Measurements from ENCODE around the gene CERS6. TPM values are rescaled to one million over a fixed set of nuclear protein-coding genes. Genes with fewer than 3 reads are reported as not detected.

The CERS6 gene
- total RNA-seq, 1 donor: 23.9 TPM

GRCh38 chr2:168454737-168455644 is 1.1 kb upstream of the CERS6 start:
- H3K79me2 ChIP-seq (ENCODE audit: insufficient read depth, low read length): peaks cover 25% of the 10 kb centered on the region
- no peak for TF ChIP-seq CTCF (IDR thresholded peaks at IDR 0.05; ENCODE audit: extremely low read depth, low read depth, low read length)
- peaks cover 12% of the 10 kb centered on the region for H3K4me1 ChIP-seq (ENCODE audit: insufficient read depth, low read length)
- DNase-seq (ENCODE audit: insufficient read length, low spot score, missing footprints): no peak
- H3K27me3 ChIP-seq (ENCODE audit: insufficient read depth, low read length): no peaks in the 10 kb centered on the region
- H3K4me2 ChIP-seq (ENCODE audit: insufficient read depth, low read length): peak overlapping the region; percentile 91
- no peaks in the 10 kb centered on the region for H3K9me3 ChIP-seq (ENCODE audit: low read depth, low read length)
- peak overlapping the region; percentile 96 for H2AFZ ChIP-seq (ENCODE audit: low read length)
- H3K36me3 ChIP-seq (ENCODE audit: insufficient read depth, low read length): no peaks in the 10 kb centered on the region
- peak overlapping the region; percentile 90 for H3K4me3 ChIP-seq (ENCODE audit: insufficient read depth, low read length)
- H3K27ac ChIP-seq (ENCODE audit: low read depth, low read length): peak overlapping the region; percentile 55
- H4K20me1 ChIP-seq (ENCODE audit: insufficient read depth, low read length): peaks cover 14% of the 10 kb centered on the region

- H3K79me2 ChIP-seq (ENCODE audit: insufficient read depth, low read length): peaks cover 39% of the 10 kb centered on the region
- peak; percentile 73 for DNase-seq (ENCODE audit: insufficient read length, low spot score, missing footprints)
- peaks cover 12% of the 10 kb centered on the region for H3K4me1 ChIP-seq (ENCODE audit: insufficient read depth, low read length)
- no peak for TF ChIP-seq CTCF (IDR thresholded peaks at IDR 0.05; ENCODE audit: extremely low read depth, low read depth, low read length)
- H2AFZ ChIP-seq (ENCODE audit: low read length): peak overlapping the region; percentile 96
- H3K4me3 ChIP-seq (ENCODE audit: insufficient read depth, low read length): peak overlapping the region; percentile 90
- peak overlapping the region; percentile 91 for H3K4me2 ChIP-seq (ENCODE audit: insufficient read depth, low read length)
- H3K27ac ChIP-seq (ENCODE audit: low read depth, low read length): peak overlapping the region; percentile 37
- H3K27me3 ChIP-seq (ENCODE audit: insufficient read depth, low read length): no peaks in the 10 kb centered on the region
- no peaks in the 10 kb centered on the region for H3K9me3 ChIP-seq (ENCODE audit: low read depth, low read length)
- peaks cover 19% of the 10 kb centered on the region for H4K20me1 ChIP-seq (ENCODE audit: insufficient read depth, low read length)
- no peaks in the 10 kb centered on the region for H3K36me3 ChIP-seq (ENCODE audit: insufficient read depth, low read length)
Observed at GRCh38 chr2:168456521-168457189, 583 bp downstream of the CERS6 start.

GRCh38 chr2:168457190-168457895 is 1.3 kb downstream of the CERS6 start:
- H4K20me1 ChIP-seq (ENCODE audit: insufficient read depth, low read length): peaks cover 19% of the 10 kb centered on the region
- no peaks in the 10 kb centered on the region for H3K9me3 ChIP-seq (ENCODE audit: low read depth, low read length)
- H3K27ac ChIP-seq (ENCODE audit: low read depth, low read length): no peak overlapping the region
- peak overlapping the region; percentile 96 for H2AFZ ChIP-seq (ENCODE audit: low read length)
- H3K4me3 ChIP-seq (ENCODE audit: insufficient read depth, low read length): peak overlapping the region; percentile 90
- peak; percentile 51 for DNase-seq (ENCODE audit: insufficient read length, low spot score, missing footprints)
- no peaks in the 10 kb centered on the region for H3K27me3 ChIP-seq (ENCODE audit: insufficient read depth, low read length)
- peaks cover 41% of the 10 kb centered on the region for H3K79me2 ChIP-seq (ENCODE audit: insufficient read depth, low read length)
- peak overlapping the region; percentile 91 for H3K4me2 ChIP-seq (ENCODE audit: insufficient read depth, low read length)
- peaks cover 12% of the 10 kb centered on the region for H3K4me1 ChIP-seq (ENCODE audit: insufficient read depth, low read length)
- no peaks in the 10 kb centered on the region for H3K36me3 ChIP-seq (ENCODE audit: insufficient read depth, low read length)
- no peak for TF ChIP-seq CTCF (IDR thresholded peaks at IDR 0.05; ENCODE audit: extremely low read depth, low read depth, low read length)

Measured in osteoblast (primary cell).